ENCODE measurements around the gene TFE3.

Gene TFE3

DNA sequence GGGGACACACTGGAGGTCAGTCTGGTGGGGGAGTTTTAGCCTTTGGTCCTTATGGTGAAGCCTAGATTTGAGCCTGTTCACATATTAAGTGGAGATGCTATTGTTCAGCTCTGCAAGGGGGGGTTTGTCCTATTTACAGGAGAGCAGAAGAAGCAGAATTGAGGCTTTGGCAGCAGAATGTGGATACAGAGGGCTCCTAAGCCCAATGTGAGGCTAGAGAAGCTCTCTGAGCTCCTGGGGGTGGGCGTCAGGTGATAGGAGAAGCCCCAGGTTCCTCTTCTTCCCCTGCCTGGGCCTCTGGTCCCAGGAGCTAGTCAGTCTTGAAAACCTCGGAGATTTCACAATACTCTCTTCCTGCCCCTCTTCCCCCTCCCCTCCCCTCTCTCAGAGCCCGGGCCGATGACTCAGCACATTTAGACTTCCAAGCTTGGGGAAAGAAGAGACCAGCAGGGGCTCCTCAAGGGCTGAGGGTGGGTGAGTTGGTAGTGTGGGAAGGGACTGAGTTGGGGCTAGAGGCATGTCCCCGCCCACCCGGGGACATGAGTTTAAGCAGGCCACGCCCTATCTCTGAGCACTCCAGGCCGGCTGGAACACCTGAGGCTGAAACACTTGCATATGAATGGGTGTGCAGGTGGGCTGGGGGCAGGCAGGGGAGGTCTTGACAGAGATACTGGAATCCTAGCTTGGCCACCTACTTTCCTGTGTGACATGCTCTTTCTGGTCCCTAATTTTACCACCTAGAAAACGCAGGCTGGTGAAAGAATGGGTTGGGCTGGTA lies 3.4 kb downstream of the TFE3 start:
- ChIA-PET CTCF (interaction anchor here (0.6 kb wide), 1 partner anchor 28 kb away, joined by 9 read pairs; no protein-coding TSS in a partner anchor), POLR2A (interaction anchor here (1.5 to 1.6 kb wide), 2 partner anchors 38 to 81 kb away, joined by 4 to 5 read pairs; partner anchors contain the start of gene GRIPAP1)
- TF ChIP-seq ARNT (IDR thresholded peaks at IDR 0.05) (no peak), FOXM1 (IDR thresholded peaks at IDR 0.05; ENCODE audit: borderline replicate concordance) (no peak), SUZ12 (IDR thresholded peaks at IDR 0.05) (no peak), BHLHE40 (IDR thresholded peaks at IDR 0.05; ENCODE audit: borderline replicate concordance) (no peak), NFRKB (IDR thresholded peaks at IDR 0.05) (no peak), SP1 (IDR thresholded peaks at IDR 0.05) (no peak), CTBP1 (IDR thresholded peaks at IDR 0.05; ENCODE audit: borderline replicate concordance) (no peak), FOXA1 (IDR thresholded peaks at IDR 0.05) (no peak), ELF4 (IDR thresholded peaks at IDR 0.05) (no peak), LEF1 (IDR thresholded peaks at IDR 0.05; ENCODE audit: borderline replicate concordance) (no peak)
- TF ChIP-seq, protein P1, sequence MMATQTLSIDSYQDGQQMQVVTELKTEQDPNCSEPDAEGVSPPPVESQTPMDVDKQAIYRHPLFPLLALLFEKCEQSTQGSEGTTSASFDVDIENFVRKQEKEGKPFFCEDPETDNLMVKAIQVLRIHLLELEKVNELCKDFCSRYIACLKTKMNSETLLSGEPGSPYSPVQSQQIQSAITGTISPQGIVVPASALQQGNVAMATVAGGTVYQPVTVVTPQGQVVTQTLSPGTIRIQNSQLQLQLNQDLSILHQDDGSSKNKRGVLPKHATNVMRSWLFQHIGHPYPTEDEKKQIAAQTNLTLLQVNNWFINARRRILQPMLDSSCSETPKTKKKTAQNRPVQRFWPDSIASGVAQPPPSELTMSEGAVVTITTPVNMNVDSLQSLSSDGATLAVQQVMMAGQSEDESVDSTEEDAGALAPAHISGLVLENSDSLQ (IDR thresholded peaks at IDR 0.05) = no peak
- DNase-seq (ENCODE audit: extremely low spot score) = peak; percentile 59

DNA sequence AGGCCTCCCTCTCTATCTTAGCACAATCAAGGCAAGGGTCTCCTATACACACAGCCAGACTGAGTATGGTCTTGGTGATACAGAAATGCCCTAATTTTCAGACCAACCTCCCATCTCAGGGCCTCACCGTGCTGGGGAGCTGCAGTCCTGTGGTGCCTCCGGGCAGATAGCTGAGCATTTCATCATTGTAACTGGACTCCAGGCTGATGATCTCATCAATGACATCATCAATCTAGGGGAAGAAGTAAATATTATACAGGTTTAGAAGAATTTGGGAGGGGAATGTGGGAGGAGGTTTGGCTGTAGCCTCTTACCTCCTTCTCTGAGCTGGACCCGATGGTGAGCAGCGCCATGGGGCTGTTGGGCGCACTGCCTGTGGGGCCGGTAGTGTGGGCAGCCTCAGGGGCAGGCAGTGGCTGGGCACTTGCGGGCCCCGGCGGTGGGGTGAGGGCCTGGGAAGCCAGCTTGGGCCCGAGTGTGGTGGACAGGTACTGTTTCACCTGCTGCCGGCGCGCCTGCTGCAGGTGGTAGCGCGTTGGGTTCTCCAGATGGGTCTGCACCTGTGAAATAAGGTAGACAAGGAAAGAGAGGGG lies 5.2 kb downstream of the TFE3 start:
- TF ChIP-seq CTBP1 (IDR thresholded peaks at IDR 0.05; ENCODE audit: borderline replicate concordance) (no peak), ZNF384 (IDR thresholded peaks at IDR 0.05) (no peak), BHLHE40 (IDR thresholded peaks at IDR 0.05; ENCODE audit: borderline replicate concordance) (no peak), NFRKB (IDR thresholded peaks at IDR 0.05) (no peak), LEF1 (IDR thresholded peaks at IDR 0.05; ENCODE audit: borderline replicate concordance) (no peak), FOXA1 (IDR thresholded peaks at IDR 0.05) (no peak), SUZ12 (IDR thresholded peaks at IDR 0.05) (no peak), ELF4 (IDR thresholded peaks at IDR 0.05) (no peak), L3MBTL2 (conservative IDR thresholded peaks at IDR 0.05) (no peak), FOXK2 (IDR thresholded peaks at IDR 0.05) (no peak), TARDBP (IDR thresholded peaks at IDR 0.05) (no peak), ARNT (IDR thresholded peaks at IDR 0.05) (no peak), FOXM1 (IDR thresholded peaks at IDR 0.05; ENCODE audit: borderline replicate concordance) (no peak), SP1 (IDR thresholded peaks at IDR 0.05) (no peak), HDGF (IDR thresholded peaks at IDR 0.05; ENCODE audit: borderline replicate concordance) (no peak)
- TF ChIP-seq, protein P1 (IDR thresholded peaks at IDR 0.05) = no peak
- CTCF ChIA-PET = no interaction called here
- POLR2A ChIA-PET = interaction anchor here (0.9 to 1.2 kb wide), 2 partner anchors 9 to 301 kb away, joined by 3 read pairs; no protein-coding TSS in a partner anchor
- no peak for DNase-seq (ENCODE audit: extremely low spot score)

DNA sequence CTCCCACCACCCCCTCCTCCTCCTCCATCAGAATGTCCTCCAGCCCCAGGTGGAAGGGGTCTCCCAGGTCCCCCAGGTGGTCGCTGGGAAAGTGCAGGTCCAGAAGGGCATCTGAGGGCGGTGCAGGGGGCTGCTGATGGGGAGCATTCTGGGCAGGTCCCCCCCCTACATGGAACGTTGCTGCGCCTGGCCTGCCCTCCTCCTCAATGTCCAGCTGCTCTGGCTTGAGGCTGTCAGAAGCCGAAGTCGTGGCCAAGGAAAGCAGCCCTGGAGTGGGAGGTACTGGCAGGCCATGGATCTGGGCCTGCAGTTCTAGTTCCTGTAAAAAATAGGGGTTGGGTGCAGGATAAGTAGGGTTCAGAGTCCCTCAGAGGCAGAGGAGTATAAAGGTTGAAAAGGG lies 12.9 kb downstream of the TFE3 start:
- no peak for DNase-seq (ENCODE audit: extremely low spot score)
- ChIA-PET CTCF (no interaction called here), POLR2A (interaction anchor here (1.5 kb wide), 1 partner anchor 13 kb away, joined by 3 read pairs; the partner anchor contains the start of gene TFE3)
- no peak for TF ChIP-seq SUZ12 (IDR thresholded peaks at IDR 0.05)
- no peak for TF ChIP-seq ZNF384 (IDR thresholded peaks at IDR 0.05)
- no peak for TF ChIP-seq TARDBP (IDR thresholded peaks at IDR 0.05)
- no peak for TF ChIP-seq FOXK2 (IDR thresholded peaks at IDR 0.05)
- TF ChIP-seq FOXM1 (IDR thresholded peaks at IDR 0.05; ENCODE audit: borderline replicate concordance) = no peak
- TF ChIP-seq BHLHE40 (IDR thresholded peaks at IDR 0.05; ENCODE audit: borderline replicate concordance) = no peak
- no peak for TF ChIP-seq LEF1 (IDR thresholded peaks at IDR 0.05; ENCODE audit: borderline replicate concordance)
- no peak for TF ChIP-seq SP1 (IDR thresholded peaks at IDR 0.05)
- no peak for TF ChIP-seq HDGF (IDR thresholded peaks at IDR 0.05; ENCODE audit: borderline replicate concordance)
- TF ChIP-seq FOXA1 (IDR thresholded peaks at IDR 0.05) = no peak
- TF ChIP-seq, protein P1 (IDR thresholded peaks at IDR 0.05) = no peak
- TF ChIP-seq L3MBTL2 (conservative IDR thresholded peaks at IDR 0.05) = no peak
- TF ChIP-seq ARNT (IDR thresholded peaks at IDR 0.05) = no peak
- TF ChIP-seq NFRKB (IDR thresholded peaks at IDR 0.05) = no peak
- TF ChIP-seq CTBP1 (IDR thresholded peaks at IDR 0.05; ENCODE audit: borderline replicate concordance) = no peak
- TF ChIP-seq ELF4 (IDR thresholded peaks at IDR 0.05) = no peak

DNA sequence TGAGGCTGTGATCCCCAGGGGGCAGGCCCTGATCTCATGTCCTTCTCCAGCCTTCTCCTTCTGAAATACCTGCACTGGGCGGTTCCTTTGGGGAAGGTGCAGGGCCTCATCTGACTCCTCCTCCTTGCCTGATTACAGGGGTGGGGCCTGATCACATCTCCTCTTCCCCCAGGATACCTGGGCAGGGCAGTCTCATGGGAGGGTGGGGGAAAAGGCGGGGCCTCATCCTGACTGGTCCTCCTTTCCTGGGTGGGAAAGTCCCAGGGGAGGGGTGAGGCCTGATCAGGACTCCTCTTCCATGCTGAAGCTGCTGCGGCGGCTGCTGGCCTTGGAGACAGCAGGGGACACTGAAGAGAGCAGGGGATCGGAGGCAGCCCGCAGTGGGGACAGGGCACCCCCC lies 13.3 kb downstream of the TFE3 start:
- POLR2A ChIA-PET = interaction anchor here (0.7 to 1.5 kb wide), 2 partner anchors 8 to 13 kb away, joined by 3 read pairs; partner anchors contain the start of gene TFE3
- CTCF ChIA-PET = no interaction called here
- TF ChIP-seq SUZ12 (IDR thresholded peaks at IDR 0.05) (no peak), FOXM1 (IDR thresholded peaks at IDR 0.05; ENCODE audit: borderline replicate concordance) (no peak), FOXK2 (IDR thresholded peaks at IDR 0.05) (no peak), TARDBP (IDR thresholded peaks at IDR 0.05) (no peak), HDGF (IDR thresholded peaks at IDR 0.05; ENCODE audit: borderline replicate concordance) (no peak), ZNF384 (IDR thresholded peaks at IDR 0.05) (no peak), CTBP1 (IDR thresholded peaks at IDR 0.05; ENCODE audit: borderline replicate concordance) (no peak)
- DNase-seq (ENCODE audit: extremely low spot score) = no peak

DNA sequence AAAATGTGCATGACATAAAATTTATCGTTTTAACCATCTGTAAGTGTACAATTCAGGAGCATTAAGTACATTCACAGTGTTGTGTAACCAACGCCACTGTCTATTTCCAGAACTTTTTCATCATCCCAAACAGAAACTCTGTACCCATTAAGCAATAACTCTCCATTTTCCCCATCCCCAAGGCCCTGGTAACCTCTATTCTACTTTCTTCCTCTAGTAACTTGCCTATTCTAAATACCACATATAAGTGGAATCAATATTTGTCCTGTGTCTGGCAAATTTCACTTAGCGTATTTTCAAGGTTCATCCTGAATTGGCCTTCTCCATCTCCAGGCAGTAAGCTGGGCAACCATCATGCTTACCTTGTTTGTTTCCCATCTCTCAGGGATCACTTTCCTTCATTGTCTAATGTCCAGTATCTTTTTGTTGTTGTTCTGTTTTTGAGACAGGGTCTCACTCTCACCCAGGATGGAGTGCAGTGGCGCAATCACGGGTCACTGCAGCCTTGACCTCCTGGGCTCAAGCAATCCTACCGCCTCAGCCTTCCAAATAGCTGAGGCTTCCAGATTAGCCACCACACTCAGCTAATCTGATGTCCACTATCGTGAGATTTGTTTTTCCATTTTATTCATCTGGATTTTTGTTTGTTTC lies 23.4 kb downstream of the TFE3 start:
- ChIA-PET CTCF (no interaction called here), POLR2A (no interaction called here)
- no peak for DNase-seq (ENCODE audit: extremely low spot score)
- TF ChIP-seq ELF4 (IDR thresholded peaks at IDR 0.05) = no peak

All from HEK293T (cell line).